ENCODE results near the gene MAP2K3.

The MAP2K3 gene

DNA sequence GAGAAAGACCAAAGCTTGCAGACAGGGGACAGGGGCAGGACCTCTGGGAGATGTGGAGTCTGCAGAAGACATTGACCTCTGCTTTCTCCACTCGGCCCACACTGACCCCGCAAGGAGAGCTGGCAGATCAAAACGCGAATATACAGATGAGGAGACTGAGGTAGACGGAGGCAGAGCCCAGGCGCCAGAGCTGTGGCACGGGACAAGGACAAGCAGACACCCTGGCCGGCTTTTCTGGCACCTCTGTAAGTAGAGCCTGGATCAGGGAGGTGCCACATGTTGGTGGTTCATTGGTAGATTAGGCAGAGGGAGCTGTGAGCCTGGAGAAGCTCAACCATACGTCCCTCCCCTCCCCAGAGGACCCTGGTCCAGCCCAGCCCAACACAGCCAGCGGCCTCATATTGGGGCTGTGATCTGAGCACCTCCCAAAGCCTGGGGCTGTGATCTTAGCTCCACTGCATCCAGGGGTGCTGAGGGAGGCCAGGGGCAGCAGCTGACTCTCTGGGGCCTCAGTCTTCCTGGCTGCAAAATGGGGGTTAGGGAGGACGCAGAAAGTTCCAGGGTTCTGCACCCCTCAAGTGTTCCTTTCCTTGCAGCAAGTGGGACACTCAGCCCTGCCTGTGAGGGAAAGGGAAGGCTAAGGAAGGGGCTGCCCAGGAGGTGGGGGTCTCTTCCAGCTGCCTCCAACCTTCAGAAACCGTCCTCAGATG lies 35.3 kb upstream of the MAP2K3 start:
- Histone ChIP-seq H3K36me3 (ENCODE audit: control insufficient read depth, insufficient read depth, low read length) (no peaks in the 10 kb centered on the region), H3K4me3 (ENCODE audit: low read depth, low read length) (no peak overlapping the region), H3K9ac (no peak overlapping the region), H3K9me3 (ENCODE audit: control insufficient read depth, low read length) (no peaks in the 10 kb centered on the region), H2AFZ (no peak overlapping the region), H3K79me2 (peaks cover 2% of the 10 kb centered on the region), H3K27ac (no peak overlapping the region), H3K27me3 (ENCODE audit: control insufficient read depth, insufficient read depth, low read length) (no peaks in the 10 kb centered on the region), H3K4me2 (ENCODE audit: low read length) (no peak overlapping the region), H3K4me1 (peaks cover 2% of the 10 kb centered on the region)
- TF ChIP-seq CTCF (IDR thresholded peaks at IDR 0.05): no peak

GRCh38 chr17:21249920-21250703 lies 34.4 kb upstream of the MAP2K3 start:
- Histone ChIP-seq H3K4me1 (peaks cover 2% of the 10 kb centered on the region), H3K79me2 (peaks cover 2% of the 10 kb centered on the region), H2AFZ (no peak overlapping the region), H3K27me3 (ENCODE audit: control insufficient read depth, insufficient read depth, low read length) (no peaks in the 10 kb centered on the region), H3K4me2 (ENCODE audit: low read length) (no peak overlapping the region), H3K9me3 (ENCODE audit: control insufficient read depth, low read length) (no peaks in the 10 kb centered on the region), H3K9ac (no peak overlapping the region), H3K36me3 (ENCODE audit: control insufficient read depth, insufficient read depth, low read length) (no peaks in the 10 kb centered on the region), H3K27ac (no peak overlapping the region), H3K4me3 (ENCODE audit: low read depth, low read length) (no peak overlapping the region)
- no peak for TF ChIP-seq CTCF (IDR thresholded peaks at IDR 0.05)

- H3K4me3 ChIP-seq (ENCODE audit: low read depth, low read length): no peak overlapping the region
- H3K4me1 ChIP-seq: peaks cover 2% of the 10 kb centered on the region
- no peaks in the 10 kb centered on the region for H3K36me3 ChIP-seq (ENCODE audit: control insufficient read depth, insufficient read depth, low read length)
- H3K4me2 ChIP-seq (ENCODE audit: low read length): no peak overlapping the region
- peaks cover 2% of the 10 kb centered on the region for H3K79me2 ChIP-seq
- H2AFZ ChIP-seq: no peak overlapping the region
- no peak overlapping the region for H3K27ac ChIP-seq
- no peak for TF ChIP-seq CTCF (IDR thresholded peaks at IDR 0.05)
- H3K9ac ChIP-seq: no peak overlapping the region
- no peaks in the 10 kb centered on the region for H3K27me3 ChIP-seq (ENCODE audit: control insufficient read depth, insufficient read depth, low read length)
- H3K9me3 ChIP-seq (ENCODE audit: control insufficient read depth, low read length): no peaks in the 10 kb centered on the region
Observed at GRCh38 chr17:21250854-21251253, 33.7 kb upstream of the MAP2K3 start.

- Histone ChIP-seq H3K9ac (no peak overlapping the region), H3K27ac (no peak overlapping the region), H3K79me2 (peaks cover 2% of the 10 kb centered on the region), H3K4me1 (peaks cover 2% of the 10 kb centered on the region), H2AFZ (no peak overlapping the region), H3K36me3 (ENCODE audit: control insufficient read depth, insufficient read depth, low read length) (no peaks in the 10 kb centered on the region), H3K4me3 (ENCODE audit: low read depth, low read length) (no peak overlapping the region), H3K4me2 (ENCODE audit: low read length) (no peak overlapping the region), H3K27me3 (ENCODE audit: control insufficient read depth, insufficient read depth, low read length) (no peaks in the 10 kb centered on the region), H3K9me3 (ENCODE audit: control insufficient read depth, low read length) (no peaks in the 10 kb centered on the region)
- TF ChIP-seq CTCF (IDR thresholded peaks at IDR 0.05): no peak
Observed at GRCh38 chr17:21251337-21252010, 33.0 kb upstream of the MAP2K3 start.
